IPS DF 4.7 (cell line): ENCODE measurements around the gene RAD51.
"Not testable (repeated sequence)": the region's sequence is repeated elsewhere in the genome, so short reads cannot be mapped to it uniquely, and the experiment has no call there.

Experiments used
- DNase-seq: peaks from one replicate; pipeline ENCODE4 v3.0.0-alpha.2; 2013; ENCODE audit warnings: low spot score; ENCODE audit errors: extremely low read depth

RAD51 gene

GRCh38 chr15:40694688-40695468 lies at the start of gene RAD51:
Gene RAD51, plus strand, starts transcription at chr15:40695174. Its CDS starts 3,585 bp downstream, at chr15:40698759.
- DNase-seq = peak; percentile 58

DNA sequence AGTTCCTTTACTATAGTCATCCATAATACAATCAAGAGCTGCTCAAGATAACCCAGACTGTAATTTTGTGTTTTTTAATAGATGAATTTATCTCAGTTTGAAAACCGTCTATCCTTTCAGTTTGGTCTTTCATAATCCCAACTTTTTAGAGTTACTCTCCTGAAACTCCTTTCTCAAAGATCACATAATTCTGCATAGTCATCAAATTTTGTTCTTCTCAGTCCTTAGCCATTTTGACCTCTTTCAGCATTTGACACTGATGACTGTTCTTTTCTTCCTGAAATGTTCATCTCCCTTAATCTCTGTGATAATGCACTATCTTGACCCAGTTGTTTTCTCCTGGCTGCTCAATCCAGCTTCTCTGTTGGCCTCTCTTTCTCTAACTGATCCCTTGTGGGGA lies 47.5 kb upstream of the RAD51 start:
- DNase-seq = no peak

DNA sequence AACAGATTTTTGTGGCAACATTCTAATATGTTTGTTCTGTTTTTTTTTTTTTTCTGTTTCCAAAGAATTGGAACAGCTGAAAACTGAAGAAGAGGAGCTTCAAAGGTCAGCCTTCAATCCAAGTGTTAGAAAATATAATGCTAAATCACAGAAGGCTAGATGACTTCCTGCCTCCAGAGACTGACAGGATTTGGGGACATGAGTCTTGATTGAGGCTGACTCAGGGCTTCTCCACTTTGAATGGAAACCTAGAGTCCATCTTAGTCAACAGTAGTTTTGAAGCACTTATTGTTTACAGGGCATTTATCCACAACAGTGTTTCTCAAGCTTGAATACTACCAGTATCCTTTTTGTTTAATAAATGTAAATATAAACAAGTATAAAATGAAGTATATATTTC lies 44.5 kb upstream of the RAD51 start:
- no peak for DNase-seq

- no peak for DNase-seq
These were observed 34.3 kb upstream of the RAD51 start for GRCh38 chr15:40660686-40661085.

GRCh38 chr15:40664909-40665308 lies 30.1 kb upstream of the RAD51 start:
- DNase-seq = no peak

- DNase-seq = not testable (repeated sequence)
These were observed 18.7 kb upstream of the RAD51 start for GRCh38 chr15:40676290-40676689.

GRCh38 chr15:40676906-40677305 lies 18.1 kb upstream of the RAD51 start:
- not testable (repeated sequence) for DNase-seq

GRCh38 chr15:40680151-40680550 lies 14.8 kb upstream of the RAD51 start:
- DNase-seq = no peak

DNA sequence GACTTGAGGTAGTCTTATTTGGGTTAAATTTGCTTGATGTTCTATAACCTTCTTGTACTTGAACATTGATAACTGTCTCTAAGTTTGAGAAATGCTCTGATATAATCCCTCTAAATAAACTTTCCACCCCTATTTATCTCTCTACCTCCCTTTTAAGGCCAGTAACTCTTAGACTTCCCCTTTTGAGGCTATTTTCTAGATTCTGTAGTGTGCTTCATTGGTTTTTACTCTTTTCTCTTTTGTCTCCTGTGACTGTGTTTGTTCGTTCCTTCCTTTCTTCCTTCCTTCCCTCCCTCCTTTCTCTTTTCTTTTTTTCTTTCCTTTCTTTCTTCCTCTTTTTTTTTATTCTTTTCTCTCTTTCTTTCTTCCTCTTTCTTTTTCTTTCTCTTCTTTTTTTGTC lies 14.0 kb upstream of the RAD51 start:
- DNase-seq = not testable (repeated sequence)

- DNase-seq = no peak
These were observed 10.6 kb upstream of the RAD51 start for GRCh38 chr15:40684381-40684780.

DNA sequence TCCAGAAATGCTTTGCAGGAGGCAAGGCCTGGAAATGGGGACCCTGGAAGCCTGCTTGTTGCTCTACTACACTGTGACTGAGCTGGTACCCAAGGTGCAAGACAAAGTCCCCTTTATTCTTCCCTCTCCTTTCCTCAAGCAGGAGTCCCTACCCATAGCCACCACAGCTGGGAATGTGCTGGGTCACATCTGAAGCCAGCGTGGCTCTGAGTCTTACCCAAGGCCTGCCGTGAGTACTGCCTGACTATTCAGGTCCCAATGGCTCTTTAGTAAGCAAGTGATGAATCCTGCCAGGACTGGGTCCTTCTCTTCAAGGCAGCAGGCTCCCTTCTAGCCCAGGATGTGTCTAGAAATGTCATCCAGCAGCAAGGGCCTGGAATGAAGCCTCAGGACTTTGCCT lies 9.6 kb upstream of the RAD51 start:
- DNase-seq = no peak

- no peak for DNase-seq
These were observed 5.8 kb upstream of the RAD51 start for GRCh38 chr15:40688932-40689799.

- no peak for DNase-seq
These were observed 3.2 kb upstream of the RAD51 start for GRCh38 chr15:40691737-40692136.

DNA sequence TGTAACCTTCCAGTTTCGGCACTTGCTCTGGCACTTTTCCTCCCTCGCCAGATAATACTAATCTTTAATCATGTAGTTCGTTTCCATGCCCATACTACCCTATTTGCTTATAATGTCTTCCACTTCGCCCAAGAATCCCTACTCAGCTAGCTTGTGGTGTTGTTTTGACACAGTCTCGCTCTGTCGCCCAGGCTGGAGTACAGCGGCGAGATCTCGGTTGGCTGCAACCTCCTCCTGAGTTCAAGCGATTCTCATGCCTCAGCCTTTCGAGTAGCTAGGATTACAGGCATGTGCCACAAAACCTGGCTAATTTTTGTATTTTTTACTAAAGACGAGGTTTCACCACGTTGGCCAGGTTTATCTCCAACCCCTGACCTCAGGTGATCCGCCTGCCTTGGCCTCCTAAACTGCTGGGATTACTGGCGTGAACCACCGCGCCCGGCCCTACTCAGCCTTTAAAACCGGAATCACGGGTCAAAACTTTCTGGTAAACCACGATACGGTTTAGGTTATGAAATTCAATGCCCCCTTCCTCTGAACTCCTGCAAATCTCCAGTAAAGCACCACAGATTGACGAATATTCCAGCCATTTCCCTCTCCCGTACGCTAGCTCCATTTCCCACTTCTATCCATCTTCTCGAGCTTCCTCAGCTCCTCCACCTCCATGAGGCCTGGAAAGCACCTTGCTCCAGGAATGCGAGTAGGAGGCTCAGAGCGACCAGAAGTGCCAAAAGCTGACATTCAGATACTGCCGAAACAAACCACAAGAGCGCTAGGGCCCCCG lies 878 bp upstream of the RAD51 start:
- no peak for DNase-seq

DNA sequence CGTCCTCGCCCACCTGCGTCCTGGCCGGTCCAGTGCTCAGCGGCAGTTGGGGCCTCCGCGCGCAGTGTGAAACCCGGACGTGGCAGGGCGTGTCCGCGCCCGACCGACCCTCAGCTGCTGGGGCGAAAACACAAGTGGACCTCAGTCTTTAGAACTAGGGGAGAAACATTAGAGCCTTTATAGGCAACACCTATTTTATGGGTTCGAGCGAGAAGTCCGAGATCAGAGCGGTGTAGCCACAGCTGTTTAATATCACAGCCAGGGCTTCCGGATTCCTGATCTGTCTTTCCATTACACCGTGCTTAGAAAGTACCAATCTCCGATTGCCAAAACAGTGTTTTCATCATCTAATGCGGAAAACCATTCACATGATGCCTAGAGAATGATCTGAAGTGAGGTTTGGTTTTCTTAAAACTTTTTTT lies 506 bp downstream of the RAD51 start:
- DNase-seq = no peak

DNA sequence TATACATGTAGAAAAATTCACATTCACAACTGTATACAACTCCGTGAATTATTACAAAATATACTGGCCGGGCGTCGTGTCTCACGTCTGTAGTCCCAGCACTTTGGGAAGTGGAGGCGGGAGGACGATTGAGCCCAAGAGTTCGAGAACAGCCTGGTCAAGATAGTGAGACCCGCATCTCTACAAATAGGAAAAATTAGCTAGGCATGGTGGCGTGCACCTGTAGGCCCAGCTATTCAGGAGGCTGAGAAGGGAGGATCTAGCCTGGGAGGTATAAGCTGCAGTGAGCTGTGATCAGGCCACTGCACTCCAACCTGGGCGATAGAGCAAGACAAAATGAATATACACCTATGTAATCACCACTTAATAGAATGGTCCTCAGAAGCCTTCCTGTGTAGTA lies 1.3 kb downstream of the RAD51 start:
- no peak for DNase-seq

GRCh38 chr15:40697916-40698315 lies 2.9 kb downstream of the RAD51 start:
- DNase-seq = no peak

GRCh38 chr15:40702077-40702476 lies 7.1 kb downstream of the RAD51 start:
- DNase-seq = no peak

- DNase-seq = no peak
These were observed 11.1 kb downstream of the RAD51 start for GRCh38 chr15:40706121-40706520.

- DNase-seq = no peak
These were observed 19.2 kb downstream of the RAD51 start for GRCh38 chr15:40714144-40714543.

DNA sequence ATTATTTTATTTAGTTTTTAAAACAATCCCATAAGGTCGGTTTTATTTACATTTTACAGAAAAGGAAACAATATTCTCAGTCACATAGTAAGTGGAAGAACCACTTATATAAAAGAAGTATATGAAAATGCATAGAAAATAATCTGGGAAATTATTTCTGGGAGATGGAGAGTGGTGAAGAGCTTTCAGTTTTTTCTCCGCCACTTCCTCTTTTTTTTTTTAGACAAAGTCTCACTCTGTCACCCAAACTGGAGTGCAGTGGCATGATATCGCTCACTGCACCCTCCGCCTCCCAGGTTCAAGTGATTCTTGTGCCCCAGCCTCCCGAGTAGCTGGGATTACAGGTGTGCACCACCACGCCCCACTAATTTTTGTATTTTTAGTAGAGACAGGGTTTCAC lies 21.2 kb downstream of the RAD51 start:
- no peak for DNase-seq

- DNase-seq = no peak
These were observed 26.7 kb downstream of the RAD51 start for GRCh38 chr15:40721701-40722100.
